ENCODE results near the gene GALNTL6.

GALNTL6 gene

GRCh38 chr4:172163215-172163614, 350.0 kb downstream of the GALNTL6 start:
- no peak for DNase-seq (ENCODE audit: extremely low spot score, insufficient read length, low read depth)
- FAIRE-seq = no peak

GRCh38 chr4:172168888-172169287, 355.7 kb downstream of the GALNTL6 start:
- FAIRE-seq (no peak), DNase-seq (ENCODE audit: extremely low spot score, insufficient read length, low read depth) (no peak)

- FAIRE-seq (no peak), DNase-seq (ENCODE audit: extremely low spot score, insufficient read length, low read depth) (no peak)
Measured at GRCh38 chr4:172169871-172170270, 356.7 kb downstream of the GALNTL6 start.

GRCh38 chr4:172173206-172173605, 360.0 kb downstream of the GALNTL6 start:
- no peak for FAIRE-seq
- no peak for DNase-seq (ENCODE audit: extremely low spot score, insufficient read length, low read depth)

- no peak for FAIRE-seq
- no peak for DNase-seq (ENCODE audit: extremely low spot score, insufficient read length, low read depth)
Measured at GRCh38 chr4:172177382-172177781, 364.2 kb downstream of the GALNTL6 start.

- FAIRE-seq = no peak
- DNase-seq (ENCODE audit: extremely low spot score, insufficient read length, low read depth) = no peak
Measured at GRCh38 chr4:172188248-172188988, 375.2 kb downstream of the GALNTL6 start.

- DNase-seq (ENCODE audit: extremely low spot score, insufficient read length, low read depth) (no peak), FAIRE-seq (no peak)
Measured at GRCh38 chr4:172202480-172203076, 389.4 kb downstream of the GALNTL6 start.

GRCh38 chr4:172207258-172207657, 394.1 kb downstream of the GALNTL6 start:
- no peak for FAIRE-seq
- no peak for DNase-seq (ENCODE audit: extremely low spot score, insufficient read length, low read depth)

- no peak for DNase-seq (ENCODE audit: extremely low spot score, insufficient read length, low read depth)
- FAIRE-seq = no peak
Measured at GRCh38 chr4:172207886-172208285, 394.7 kb downstream of the GALNTL6 start.

GRCh38 chr4:172220679-172221078, 407.5 kb downstream of the GALNTL6 start:
- no peak for FAIRE-seq
- DNase-seq (ENCODE audit: extremely low spot score, insufficient read length, low read depth) = no peak

GRCh38 chr4:172225457-172225856, 412.3 kb downstream of the GALNTL6 start:
- DNase-seq (ENCODE audit: extremely low spot score, insufficient read length, low read depth) (no peak), FAIRE-seq (no peak)

GRCh38 chr4:172232966-172233365, 419.8 kb downstream of the GALNTL6 start:
- DNase-seq (ENCODE audit: extremely low spot score, insufficient read length, low read depth) (no peak), FAIRE-seq (no peak)

- FAIRE-seq (no peak), DNase-seq (ENCODE audit: extremely low spot score, insufficient read length, low read depth) (no peak)
Measured at GRCh38 chr4:172243551-172243950, 430.3 kb downstream of the GALNTL6 start.

GRCh38 chr4:172245516-172245915, 432.3 kb downstream of the GALNTL6 start:
- FAIRE-seq (no peak), DNase-seq (ENCODE audit: extremely low spot score, insufficient read length, low read depth) (no peak)

- DNase-seq (ENCODE audit: extremely low spot score, insufficient read length, low read depth) (no peak), FAIRE-seq (no peak)
Measured at GRCh38 chr4:172253409-172253808, 440.2 kb downstream of the GALNTL6 start.

- DNase-seq (ENCODE audit: extremely low spot score, insufficient read length, low read depth) (no peak), FAIRE-seq (no peak)
Measured at GRCh38 chr4:172256820-172257219, 443.6 kb downstream of the GALNTL6 start.

GRCh38 chr4:172270397-172270796, 457.2 kb downstream of the GALNTL6 start:
- no peak for DNase-seq (ENCODE audit: extremely low spot score, insufficient read length, low read depth)
- FAIRE-seq = no peak

GRCh38 chr4:172287117-172287516, 473.9 kb downstream of the GALNTL6 start:
- FAIRE-seq = no peak
- no peak for DNase-seq (ENCODE audit: extremely low spot score, insufficient read length, low read depth)

- FAIRE-seq (no peak), DNase-seq (ENCODE audit: extremely low spot score, insufficient read length, low read depth) (no peak)
Measured at GRCh38 chr4:172305698-172306097, 492.5 kb downstream of the GALNTL6 start.

GRCh38 chr4:172308078-172308477, 494.9 kb downstream of the GALNTL6 start:
- FAIRE-seq = no peak
- DNase-seq (ENCODE audit: extremely low spot score, insufficient read length, low read depth) = no peak

- no peak for FAIRE-seq
- DNase-seq (ENCODE audit: extremely low spot score, insufficient read length, low read depth) = no peak
Measured at GRCh38 chr4:172311682-172312081, 498.5 kb downstream of the GALNTL6 start.

GRCh38 chr4:172323288-172323687, 510.1 kb downstream of the GALNTL6 start:
- FAIRE-seq (no peak), DNase-seq (ENCODE audit: extremely low spot score, insufficient read length, low read depth) (no peak)
